NB4 (cell line): Measurements from ENCODE around the gene COX10.
"Not testable (repeated sequence)": the region's sequence is repeated elsewhere in the genome, so short reads cannot be mapped to it uniquely, and the experiment has no call there.

Source experiments
- MAX ChIP-seq: IDR thresholded peaks from 2 replicates; pipeline ENCODE4 v1.6.1; 2011; ENCODE audit warnings: low read depth, low read length
- MYC ChIP-seq: IDR thresholded peaks from 2 replicates; pipeline ENCODE4 v1.6.1; 2011; ENCODE audit warnings: low read depth, low read length
- POLR2A ChIP-seq: IDR thresholded peaks from 2 replicates; pipeline ENCODE4 v1.6.1; 2011; ENCODE audit warnings: mild to moderate bottlenecking; ENCODE audit not compliant: insufficient read length; ENCODE audit errors: extremely low read depth
- TF ChIP-seq, protein P1 (sequence below): IDR thresholded peaks from one replicate; pipeline ENCODE4 v1.5.1; 2012; ENCODE audit warnings: low read depth, low read length

- TF ChIP-seq, protein P1, sequence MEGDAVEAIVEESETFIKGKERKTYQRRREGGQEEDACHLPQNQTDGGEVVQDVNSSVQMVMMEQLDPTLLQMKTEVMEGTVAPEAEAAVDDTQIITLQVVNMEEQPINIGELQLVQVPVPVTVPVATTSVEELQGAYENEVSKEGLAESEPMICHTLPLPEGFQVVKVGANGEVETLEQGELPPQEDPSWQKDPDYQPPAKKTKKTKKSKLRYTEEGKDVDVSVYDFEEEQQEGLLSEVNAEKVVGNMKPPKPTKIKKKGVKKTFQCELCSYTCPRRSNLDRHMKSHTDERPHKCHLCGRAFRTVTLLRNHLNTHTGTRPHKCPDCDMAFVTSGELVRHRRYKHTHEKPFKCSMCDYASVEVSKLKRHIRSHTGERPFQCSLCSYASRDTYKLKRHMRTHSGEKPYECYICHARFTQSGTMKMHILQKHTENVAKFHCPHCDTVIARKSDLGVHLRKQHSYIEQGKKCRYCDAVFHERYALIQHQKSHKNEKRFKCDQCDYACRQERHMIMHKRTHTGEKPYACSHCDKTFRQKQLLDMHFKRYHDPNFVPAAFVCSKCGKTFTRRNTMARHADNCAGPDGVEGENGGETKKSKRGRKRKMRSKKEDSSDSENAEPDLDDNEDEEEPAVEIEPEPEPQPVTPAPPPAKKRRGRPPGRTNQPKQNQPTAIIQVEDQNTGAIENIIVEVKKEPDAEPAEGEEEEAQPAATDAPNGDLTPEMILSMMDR = not testable (repeated sequence)
- TF ChIP-seq POLR2A, MAX, MYC: not testable (repeated sequence)
Measured at GRCh38 chr17:14235047-14235446, 165.7 kb downstream of the COX10 start.
